Activated CD4-positive, alpha-beta T cell treated with anti-CD3 and anti-CD28 coated beads for 1 hour (primary cell): ENCODE results near the gene HIRA.

Source experiments
- DNase-seq: peaks from one replicate; pipeline ENCODE4 v3.0.0-alpha.2; 2020

Gene HIRA

GRCh38 chr22:19407649-19408606 is 23.6 kb downstream of the HIRA start:
- DNase-seq: no peak

- no peak for DNase-seq
These were observed 24.7 kb downstream of the HIRA start for GRCh38 chr22:19406846-19407245.

GRCh38 chr22:19406281-19406811 is 25.2 kb downstream of the HIRA start:
- DNase-seq: no peak

- no peak for DNase-seq
These were observed 25.9 kb downstream of the HIRA start for GRCh38 chr22:19405652-19406051.

- DNase-seq: no peak
These were observed 26.4 kb downstream of the HIRA start for GRCh38 chr22:19405133-19405532.

- no peak for DNase-seq
These were observed 26.9 kb downstream of the HIRA start for GRCh38 chr22:19404676-19405075.

GRCh38 chr22:19402642-19403191 is 28.8 kb downstream of the HIRA start:
- DNase-seq: no peak

- no peak for DNase-seq
These were observed 30.1 kb downstream of the HIRA start for GRCh38 chr22:19401483-19401882.

GRCh38 chr22:19400881-19401280 is 30.7 kb downstream of the HIRA start:
- DNase-seq: no peak

GRCh38 chr22:19398652-19399051 is 32.9 kb downstream of the HIRA start:
- no peak for DNase-seq

GRCh38 chr22:19398206-19398605 is 33.3 kb downstream of the HIRA start:
- no peak for DNase-seq

GRCh38 chr22:19397734-19398104 is 33.8 kb downstream of the HIRA start:
- no peak for DNase-seq

GRCh38 chr22:19396934-19397733 is 34.4 kb downstream of the HIRA start:
- DNase-seq: no peak

GRCh38 chr22:19396561-19396933 is 35.0 kb downstream of the HIRA start:
- DNase-seq: no peak

GRCh38 chr22:19395276-19395675 is 36.3 kb downstream of the HIRA start:
- no peak for DNase-seq

- no peak for DNase-seq
These were observed 37.1 kb downstream of the HIRA start for GRCh38 chr22:19394274-19395050.

GRCh38 chr22:19393704-19394103 is 37.8 kb downstream of the HIRA start:
- DNase-seq: no peak

- no peak for DNase-seq
These were observed 44.0 kb downstream of the HIRA start for GRCh38 chr22:19387575-19387974.

GRCh38 chr22:19387038-19387437 is 44.5 kb downstream of the HIRA start:
- DNase-seq: no peak

GRCh38 chr22:19386248-19386647 is 45.3 kb downstream of the HIRA start:
- no peak for DNase-seq

- no peak for DNase-seq
These were observed 46.2 kb downstream of the HIRA start for GRCh38 chr22:19385221-19385906.

GRCh38 chr22:19383292-19383691 is 48.2 kb downstream of the HIRA start:
- DNase-seq: no peak
